Measurements from ENCODE around the gene WDR86.

WDR86 gene

GRCh38 chr7:151427705-151428377, 18.0 kb upstream of the WDR86 start:
- no peak for DNase-seq (ENCODE audit: low read depth)

- DNase-seq (ENCODE audit: low read depth) = no peak
These were observed 17.3 kb upstream of the WDR86 start for GRCh38 chr7:151426904-151427704.

GRCh38 chr7:151426441-151426903, 16.6 kb upstream of the WDR86 start:
- peak; percentile 83 for DNase-seq (ENCODE audit: low read depth)

GRCh38 chr7:151425670-151426440, 16.0 kb upstream of the WDR86 start:
- DNase-seq (ENCODE audit: low read depth) = peak; percentile 77

GRCh38 chr7:151424799-151425198, 15.0 kb upstream of the WDR86 start:
- peak; percentile 53 for DNase-seq (ENCODE audit: low read depth)

GRCh38 chr7:151423936-151424335, 14.1 kb upstream of the WDR86 start:
- DNase-seq (ENCODE audit: low read depth) = peak; percentile 16

- no peak for DNase-seq (ENCODE audit: low read depth)
These were observed 13.4 kb upstream of the WDR86 start for GRCh38 chr7:151423226-151423625.

GRCh38 chr7:151422212-151422611, 12.4 kb upstream of the WDR86 start:
- no peak for DNase-seq (ENCODE audit: low read depth)

GRCh38 chr7:151420144-151420543, 10.3 kb upstream of the WDR86 start:
- no peak for DNase-seq (ENCODE audit: low read depth)

- DNase-seq (ENCODE audit: low read depth) = no peak
These were observed 7.1 kb upstream of the WDR86 start for GRCh38 chr7:151416941-151417315.

- DNase-seq (ENCODE audit: low read depth) = no peak
These were observed 6.5 kb upstream of the WDR86 start for GRCh38 chr7:151416112-151416940.

GRCh38 chr7:151415375-151416105, 5.7 kb upstream of the WDR86 start:
- DNase-seq (ENCODE audit: low read depth) = peak; percentile 51

- no peak for DNase-seq (ENCODE audit: low read depth)
These were observed 3.4 kb upstream of the WDR86 start for GRCh38 chr7:151413241-151413640.

GRCh38 chr7:151412318-151412717, 2.5 kb upstream of the WDR86 start:
- no peak for DNase-seq (ENCODE audit: low read depth)

- DNase-seq (ENCODE audit: low read depth) = no peak
These were observed 1.7 kb upstream of the WDR86 start for GRCh38 chr7:151411551-151411950.

GRCh38 chr7:151410405-151411390, 860 bp upstream of the WDR86 start:
- DNase-seq (ENCODE audit: low read depth) = no peak

- no peak for DNase-seq (ENCODE audit: low read depth)
These were observed 785 bp downstream of the WDR86 start for GRCh38 chr7:151408839-151409666.

- DNase-seq (ENCODE audit: low read depth) = no peak
These were observed 1.4 kb downstream of the WDR86 start for GRCh38 chr7:151408498-151408838.
